AG10803 (cell line): ENCODE measurements around the gene SIX3.

Experiments used
- DNase-seq: peaks from one replicate; pipeline ENCODE4 v3.0.0; 2010; ENCODE audit warnings: low read depth
- H3K4me3 ChIP-seq: 2 replicates; pipeline ENCODE4 v1.5.1; 2011; ENCODE audit warnings: mild to moderate bottlenecking, low read length, control low read depth
- TF ChIP-seq, protein P1 (sequence below): conservative IDR thresholded peaks from 2 replicates; pipeline ENCODE4 v1.5.1; 2011; ENCODE audit warnings: mild to moderate bottlenecking, low read length, control low read depth, inconsistent platforms

Gene SIX3

DNA sequence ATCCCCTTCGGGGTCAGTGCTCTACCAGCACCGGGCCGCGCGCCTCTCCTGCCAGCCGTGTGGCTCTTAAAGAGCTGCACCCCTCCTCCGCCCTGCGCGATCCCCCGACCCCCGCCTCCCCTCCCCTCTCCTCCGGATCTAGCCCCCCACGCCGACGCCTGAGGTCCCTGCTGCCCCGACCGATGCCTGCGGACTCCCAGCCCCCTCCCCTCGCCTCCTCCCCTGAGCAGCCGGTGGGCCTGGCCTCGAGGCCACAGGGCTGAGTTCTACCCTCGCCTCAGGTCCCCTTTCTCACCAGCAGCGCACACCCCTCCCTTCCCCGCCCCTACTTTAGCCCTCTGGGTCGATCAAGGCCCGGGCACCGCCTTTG, 5.8 kb upstream of the SIX3 start:
- DNase-seq: no peak
- H3K4me3 ChIP-seq: no peak overlapping the region
- TF ChIP-seq, protein P1, sequence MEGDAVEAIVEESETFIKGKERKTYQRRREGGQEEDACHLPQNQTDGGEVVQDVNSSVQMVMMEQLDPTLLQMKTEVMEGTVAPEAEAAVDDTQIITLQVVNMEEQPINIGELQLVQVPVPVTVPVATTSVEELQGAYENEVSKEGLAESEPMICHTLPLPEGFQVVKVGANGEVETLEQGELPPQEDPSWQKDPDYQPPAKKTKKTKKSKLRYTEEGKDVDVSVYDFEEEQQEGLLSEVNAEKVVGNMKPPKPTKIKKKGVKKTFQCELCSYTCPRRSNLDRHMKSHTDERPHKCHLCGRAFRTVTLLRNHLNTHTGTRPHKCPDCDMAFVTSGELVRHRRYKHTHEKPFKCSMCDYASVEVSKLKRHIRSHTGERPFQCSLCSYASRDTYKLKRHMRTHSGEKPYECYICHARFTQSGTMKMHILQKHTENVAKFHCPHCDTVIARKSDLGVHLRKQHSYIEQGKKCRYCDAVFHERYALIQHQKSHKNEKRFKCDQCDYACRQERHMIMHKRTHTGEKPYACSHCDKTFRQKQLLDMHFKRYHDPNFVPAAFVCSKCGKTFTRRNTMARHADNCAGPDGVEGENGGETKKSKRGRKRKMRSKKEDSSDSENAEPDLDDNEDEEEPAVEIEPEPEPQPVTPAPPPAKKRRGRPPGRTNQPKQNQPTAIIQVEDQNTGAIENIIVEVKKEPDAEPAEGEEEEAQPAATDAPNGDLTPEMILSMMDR: no peak

DNA sequence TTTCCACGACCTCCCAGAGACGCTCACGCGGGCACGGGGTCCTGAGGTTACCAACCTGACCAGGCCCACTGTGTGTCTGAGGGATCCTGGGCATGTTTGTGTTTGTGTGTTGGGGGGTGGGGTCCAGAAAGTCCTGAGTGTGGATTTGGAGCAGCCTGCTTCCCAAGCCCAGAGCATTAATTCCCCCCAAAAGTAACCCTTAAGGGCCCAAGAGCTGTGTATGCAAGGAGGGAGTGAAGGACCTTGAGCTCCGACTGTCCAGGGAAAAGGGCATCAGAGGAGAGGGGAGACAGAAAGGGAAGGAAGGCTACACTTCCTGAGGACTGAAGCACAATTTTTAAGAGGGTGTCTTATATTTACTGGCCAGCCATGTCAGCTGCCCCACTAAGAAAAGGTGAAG, 5.2 kb upstream of the SIX3 start:
- DNase-seq: no peak
- H3K4me3 ChIP-seq: no peak overlapping the region
- TF ChIP-seq, protein P1: no peak

DNA sequence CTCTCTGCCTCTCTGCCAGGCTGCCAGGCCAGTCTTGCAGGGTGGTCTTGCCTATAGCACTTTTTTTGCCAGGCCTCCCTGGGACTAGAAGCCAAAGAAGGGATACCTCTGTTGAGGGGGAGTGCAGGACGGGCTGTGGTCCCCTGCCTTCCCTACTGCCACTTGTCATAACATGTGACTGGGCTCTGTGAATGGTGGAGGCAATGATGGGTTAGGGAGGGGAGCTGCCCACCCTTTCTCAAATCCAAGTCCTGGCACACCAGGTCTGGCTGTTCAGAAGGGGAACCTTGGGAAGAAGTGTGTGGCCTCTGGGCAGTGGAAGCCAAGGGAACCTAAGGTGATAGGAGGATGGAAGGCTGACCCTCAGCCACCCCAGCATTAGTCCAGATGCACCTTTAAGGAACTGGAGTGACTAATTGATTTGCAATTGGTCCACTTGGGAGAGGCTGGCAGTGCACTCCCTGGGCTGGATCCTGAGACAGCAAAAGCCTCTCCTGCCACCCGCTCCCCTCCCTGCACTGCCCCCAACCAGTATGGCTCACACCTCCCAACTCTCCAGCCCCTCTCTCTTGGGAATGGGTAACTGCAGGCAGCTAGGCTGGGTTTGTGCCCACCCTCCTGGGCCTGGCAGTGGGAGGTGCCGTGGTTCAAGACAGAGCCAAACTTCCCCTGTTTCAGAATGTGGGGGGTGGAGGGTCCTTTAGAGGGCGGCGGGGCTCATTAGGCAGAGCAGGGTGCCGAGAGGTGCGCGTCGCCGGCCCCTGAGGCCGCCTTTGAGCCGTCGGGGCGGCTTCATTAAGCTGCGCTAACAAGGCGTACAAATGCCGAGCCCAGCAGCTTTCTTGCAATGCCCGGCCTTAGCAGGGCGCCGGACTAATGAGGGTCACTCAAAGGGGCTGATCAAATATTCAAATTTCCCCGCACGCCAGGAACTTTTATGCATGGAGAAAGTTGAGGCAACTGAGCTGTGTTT, 4.5 kb upstream of the SIX3 start:
- no peak overlapping the region for H3K4me3 ChIP-seq
- DNase-seq: no peak
- TF ChIP-seq, protein P1: no peak

DNA sequence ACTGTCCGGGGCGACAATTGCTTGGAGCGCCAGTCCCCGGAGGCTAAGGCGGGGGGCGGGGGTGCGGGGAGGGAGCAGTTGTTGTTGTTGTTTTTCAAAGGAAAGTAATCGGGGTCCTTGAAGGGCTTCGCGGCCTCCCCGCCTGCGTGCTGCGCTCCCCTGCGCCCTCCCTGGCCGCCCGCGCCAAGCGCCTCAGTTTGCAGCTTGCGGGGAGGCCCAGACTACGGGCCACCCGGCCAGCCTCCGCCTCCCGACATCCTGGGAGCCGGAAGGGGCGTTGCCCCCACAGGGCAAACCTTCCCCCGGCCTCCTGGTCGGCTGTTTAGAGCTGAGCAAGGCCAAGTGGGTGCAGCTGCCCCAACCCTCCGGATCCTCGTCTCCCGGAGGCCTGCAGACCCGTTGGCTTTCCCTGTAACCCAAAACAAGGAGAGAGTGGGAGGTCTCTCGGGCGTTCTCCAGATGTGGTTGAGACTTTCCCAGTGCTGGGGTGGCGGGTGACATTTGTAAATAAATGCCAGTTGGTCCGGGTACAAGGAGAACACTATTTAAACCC, 3.7 kb upstream of the SIX3 start:
- DNase-seq: no peak
- TF ChIP-seq, protein P1: no peak
- no peak overlapping the region for H3K4me3 ChIP-seq

DNA sequence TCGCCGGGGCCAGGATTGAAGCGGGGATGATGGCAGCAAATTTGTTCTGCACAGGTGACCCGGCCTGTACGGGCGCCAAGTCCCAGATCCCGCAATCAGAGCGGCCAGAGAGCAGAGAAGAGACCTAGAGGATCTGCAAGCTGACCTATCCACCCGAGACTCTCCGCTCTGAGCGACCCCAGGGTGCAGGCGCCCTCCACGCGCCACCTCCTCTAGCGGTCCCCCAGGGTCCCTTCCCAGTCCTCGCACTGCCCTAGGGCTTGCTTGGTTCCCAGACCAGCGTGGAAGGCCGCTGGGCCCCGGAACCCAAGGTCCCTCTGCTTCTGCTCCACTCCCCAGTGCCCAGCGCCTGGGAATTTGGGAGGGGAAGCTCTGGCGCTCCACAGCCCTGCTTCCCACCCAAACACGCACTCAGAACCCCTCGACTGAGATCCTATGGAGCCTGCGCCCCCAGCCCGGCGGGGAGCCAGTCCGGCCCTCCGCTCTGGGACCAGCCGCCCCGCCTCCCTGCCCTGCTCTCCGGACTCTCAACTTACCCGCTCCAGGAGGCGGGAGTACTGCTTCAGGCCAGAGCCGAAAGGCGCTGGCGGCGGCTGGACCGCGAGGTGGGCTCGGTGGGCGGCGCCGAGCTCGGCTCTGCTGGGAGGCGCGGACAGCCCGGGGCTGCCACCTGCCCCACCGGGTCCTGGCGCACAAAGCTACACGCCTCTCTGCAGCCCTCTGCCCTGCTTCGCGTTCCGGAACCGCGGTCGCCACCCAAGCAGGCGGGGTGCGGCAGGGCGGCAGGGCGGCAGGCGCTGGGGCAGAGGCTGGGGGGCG, 3.0 kb upstream of the SIX3 start:
- H3K4me3 ChIP-seq: no peak overlapping the region
- TF ChIP-seq, protein P1: no peak
- DNase-seq: no peak

DNA sequence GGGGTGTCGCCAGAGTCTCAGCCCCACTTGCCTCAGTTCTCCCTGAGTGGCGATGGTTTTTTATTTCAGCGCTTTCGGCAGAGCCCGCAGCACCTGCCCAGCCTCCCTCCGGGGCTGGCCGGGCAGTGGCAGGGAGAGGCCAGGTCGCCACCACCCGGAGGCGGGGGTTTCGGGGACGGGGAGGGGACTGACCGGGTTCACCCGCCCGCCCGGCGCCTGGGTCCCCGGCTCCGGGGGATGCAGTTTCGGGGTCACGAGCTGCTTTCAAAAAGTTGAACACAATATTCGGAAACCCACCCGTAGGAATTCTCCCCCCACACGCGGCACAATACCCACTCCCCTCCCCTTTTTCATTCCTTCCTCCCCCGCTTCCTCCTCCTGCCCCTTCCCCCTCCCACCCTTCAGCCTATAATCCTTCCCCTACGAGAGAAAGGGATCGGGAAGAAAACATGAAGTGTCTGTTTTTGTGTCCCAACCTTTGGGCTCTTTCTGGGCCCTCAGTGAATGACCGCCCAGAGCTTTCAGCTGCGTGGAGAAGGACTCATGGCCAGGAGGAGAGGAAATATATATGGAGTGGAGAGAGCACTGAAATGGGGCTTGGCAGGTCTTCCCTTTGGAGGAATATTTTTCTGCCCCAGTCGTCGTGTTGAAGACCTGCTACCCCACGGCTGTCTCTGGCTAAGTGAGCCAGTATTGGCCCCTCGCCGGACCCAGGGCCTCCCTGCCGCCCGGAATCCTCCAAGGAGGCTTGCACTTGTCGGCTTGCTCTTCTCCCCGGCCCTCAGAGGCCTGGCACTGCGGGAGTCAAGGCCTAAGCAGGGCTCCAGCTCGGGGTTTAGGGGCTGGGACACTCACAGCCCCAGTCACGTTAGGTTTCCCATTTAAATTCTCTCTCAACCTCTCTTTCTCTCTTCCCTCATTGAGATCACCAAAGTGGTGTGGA, 2.1 kb upstream of the SIX3 start:
- DNase-seq: no peak
- no peak overlapping the region for H3K4me3 ChIP-seq
- TF ChIP-seq, protein P1: no peak
